Measurements from ENCODE around the gene PTPRR. TPM values are rescaled to one million over a fixed set of nuclear protein-coding genes. Genes with fewer than 3 reads are reported as not detected.

The PTPRR gene
- total and polyA plus RNA-seq, 2 of the 13 experiments (the other 11 are each of a cell fraction or from before 2014, with no cell fraction given) = not detected

DNA sequence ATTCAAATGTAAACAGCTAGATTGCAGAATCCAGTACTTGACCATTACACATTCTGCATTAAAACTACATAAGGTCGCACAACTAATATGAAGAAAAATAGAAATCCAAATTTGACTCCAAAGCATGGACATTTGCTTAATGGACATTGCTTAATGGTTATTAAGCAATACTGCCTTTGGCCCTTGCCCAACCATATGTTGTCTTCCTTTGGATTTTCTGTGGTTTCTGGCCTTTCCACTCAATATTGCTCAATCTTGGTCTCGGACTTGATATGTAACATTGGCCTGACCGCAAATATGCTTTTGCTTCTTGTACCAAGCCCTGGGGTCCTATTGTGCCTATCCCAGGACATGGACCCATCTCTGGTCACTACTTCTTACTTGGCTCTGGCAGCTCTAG, 67.2 kb downstream of the PTPRR start (continued):
- TF ChIP-seq ZNF407 (CRISPR knock-in tag; IDR thresholded peaks at IDR 0.05; ENCODE audit: not compliant biosample characterization) = no peak
- TF ChIP-seq NR2F6 (IDR thresholded peaks at IDR 0.05) = no peak
- no peak for TF ChIP-seq NR2F6 (CRISPR knock-in tag; IDR thresholded peaks at IDR 0.05)
- TF ChIP-seq SP4 (CRISPR knock-in tag; IDR thresholded peaks at IDR 0.05) = no peak
- no peak for TF ChIP-seq ZNF383 (CRISPR knock-in tag; IDR thresholded peaks at IDR 0.05; ENCODE audit: borderline replicate concordance)
- no peak for TF ChIP-seq ZNF17 (CRISPR knock-in tag; IDR thresholded peaks at IDR 0.05)
- TF ChIP-seq ZNF644 (CRISPR knock-in tag; IDR thresholded peaks at IDR 0.05; ENCODE audit: low read depth) = no peak
- TF ChIP-seq, protein P1, sequence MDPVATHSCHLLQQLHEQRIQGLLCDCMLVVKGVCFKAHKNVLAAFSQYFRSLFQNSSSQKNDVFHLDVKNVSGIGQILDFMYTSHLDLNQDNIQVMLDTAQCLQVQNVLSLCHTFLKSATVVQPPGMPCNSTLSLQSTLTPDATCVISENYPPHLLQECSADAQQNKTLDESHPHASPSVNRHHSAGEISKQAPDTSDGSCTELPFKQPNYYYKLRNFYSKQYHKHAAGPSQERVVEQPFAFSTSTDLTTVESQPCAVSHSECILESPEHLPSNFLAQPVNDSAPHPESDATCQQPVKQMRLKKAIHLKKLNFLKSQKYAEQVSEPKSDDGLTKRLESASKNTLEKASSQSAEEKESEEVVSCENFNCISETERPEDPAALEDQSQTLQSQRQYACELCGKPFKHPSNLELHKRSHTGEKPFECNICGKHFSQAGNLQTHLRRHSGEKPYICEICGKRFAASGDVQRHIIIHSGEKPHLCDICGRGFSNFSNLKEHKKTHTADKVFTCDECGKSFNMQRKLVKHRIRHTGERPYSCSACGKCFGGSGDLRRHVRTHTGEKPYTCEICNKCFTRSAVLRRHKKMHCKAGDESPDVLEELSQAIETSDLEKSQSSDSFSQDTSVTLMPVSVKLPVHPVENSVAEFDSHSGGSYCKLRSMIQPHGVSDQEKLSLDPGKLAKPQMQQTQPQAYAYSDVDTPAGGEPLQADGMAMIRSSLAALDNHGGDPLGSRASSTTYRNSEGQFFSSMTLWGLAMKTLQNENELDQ (CRISPR knock-in tag; IDR thresholded peaks at IDR 0.05; ENCODE audit: borderline replicate concordance) = no peak
- TF ChIP-seq ZNF142 (CRISPR knock-in tag; IDR thresholded peaks at IDR 0.05) = no peak

Data from HepG2 (cell line).